HG03175 (cell line): ENCODE results near the gene SLC5A2.
"Not testable (repeated sequence)": the region's sequence is repeated elsewhere in the genome, so short reads cannot be mapped to it uniquely, and the experiment has no call there.

Experiments
- ATAC-seq: cut with Tn5 transposase; IDR thresholded peaks from one replicate; pipeline ENCODE4 v1.9.1; 2021; ENCODE audit warnings: mild to moderate bottlenecking, moderate library complexity; ENCODE audit not compliant: unreplicated experiment

Gene SLC5A2

DNA sequence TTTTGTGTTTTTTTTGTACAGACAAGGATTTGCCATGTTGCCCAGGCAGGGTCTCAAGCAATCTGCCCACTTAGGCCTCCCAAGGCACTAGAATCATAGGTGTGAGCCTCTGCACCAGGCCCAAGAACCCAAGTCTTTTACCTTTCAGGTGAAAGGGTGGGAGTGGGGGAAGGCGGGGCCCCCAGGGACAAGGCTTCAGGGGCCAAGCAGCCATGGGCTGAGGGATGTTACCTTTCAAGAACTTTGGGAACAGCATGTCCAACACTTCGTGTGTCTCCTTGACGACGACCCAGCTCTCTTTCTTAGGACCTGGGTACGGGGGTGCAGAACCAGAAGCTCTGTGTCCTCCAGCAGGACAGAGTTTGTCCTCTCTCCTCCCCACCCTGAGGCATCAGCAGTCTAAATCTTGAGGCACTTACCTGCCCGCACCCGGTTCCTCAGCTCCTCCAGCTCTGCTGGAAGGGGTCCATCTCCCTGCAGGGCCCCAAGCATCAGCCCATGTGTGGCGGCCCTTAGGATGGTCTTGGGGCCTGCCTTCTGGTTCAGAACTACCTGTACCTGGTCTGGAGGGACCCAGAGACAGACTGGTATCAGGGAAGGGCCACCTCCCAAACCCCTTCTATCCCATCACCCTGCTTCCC lies 9.0 kb downstream of the SLC5A2 start:
- ATAC-seq = no peak

DNA sequence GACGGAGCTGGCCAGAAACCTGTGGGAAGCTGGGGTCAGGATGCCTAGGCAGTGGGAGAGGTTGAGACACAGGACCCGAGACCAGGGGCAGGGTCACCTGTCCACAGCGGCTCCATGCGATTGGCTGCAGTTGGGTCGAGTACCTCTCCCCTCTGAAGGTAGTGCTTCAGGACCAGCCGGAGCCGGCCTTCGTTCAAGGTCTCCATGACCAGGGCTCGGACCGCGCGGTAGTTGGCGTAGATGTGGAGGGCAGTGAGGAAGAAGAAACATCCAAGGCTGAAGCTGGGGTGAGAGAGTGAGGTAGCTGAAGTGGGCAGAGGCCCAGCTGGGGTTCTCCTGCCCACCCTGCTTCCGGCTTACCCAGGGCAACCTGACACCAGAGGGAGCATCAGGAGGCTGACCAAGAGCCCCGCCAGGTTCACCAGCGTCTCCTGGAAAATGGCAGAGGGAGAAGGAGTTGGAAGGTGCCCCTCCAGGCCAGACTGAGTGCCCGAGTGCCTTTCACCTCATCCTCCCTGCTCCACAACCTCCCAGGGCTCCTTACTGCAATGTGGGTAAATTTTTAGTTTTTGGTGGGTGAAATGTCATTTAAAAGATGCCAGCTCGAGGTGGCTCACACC lies 10.7 kb downstream of the SLC5A2 start:
- no peak for ATAC-seq

DNA sequence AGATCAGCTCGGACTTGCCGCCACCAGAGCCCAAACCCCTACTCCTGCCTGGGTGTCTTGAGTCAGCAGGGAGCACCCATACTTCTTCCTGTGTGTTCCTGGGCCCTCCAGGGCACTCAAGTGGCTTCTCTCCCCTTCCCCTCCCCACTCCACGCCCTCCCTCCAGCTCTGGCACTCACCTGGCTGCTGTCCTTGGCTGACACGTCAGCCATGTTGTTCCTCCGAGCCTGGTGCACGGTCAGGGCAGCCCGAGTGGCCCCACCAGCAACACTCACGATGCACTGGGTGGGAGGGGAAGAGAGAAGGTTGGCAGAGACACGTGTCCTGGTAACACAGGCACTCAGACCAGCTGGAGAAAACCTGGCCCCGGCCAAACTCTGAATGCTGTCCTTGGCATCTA lies 13.7 kb downstream of the SLC5A2 start:
- ATAC-seq = no peak

DNA sequence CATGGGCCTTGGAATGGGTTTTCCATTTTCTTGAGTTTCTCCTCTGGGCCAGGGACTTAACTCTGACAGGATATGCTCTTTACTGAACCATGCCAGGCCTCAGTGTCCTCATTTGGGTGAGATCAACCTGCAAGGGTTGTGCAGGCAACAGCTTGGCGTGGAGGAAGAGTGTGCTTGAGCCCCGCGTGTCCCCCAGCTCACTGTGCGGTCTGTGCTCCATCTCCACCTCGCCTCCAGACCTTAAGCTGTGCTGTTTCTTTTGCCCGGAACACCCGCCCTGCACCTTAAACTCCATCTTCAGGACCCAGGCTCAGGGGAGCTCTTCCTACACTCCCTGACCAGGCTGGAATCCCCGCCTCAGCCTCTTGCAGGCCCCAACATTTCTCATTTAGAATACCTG lies 15.6 kb downstream of the SLC5A2 start:
- ATAC-seq = no peak

DNA sequence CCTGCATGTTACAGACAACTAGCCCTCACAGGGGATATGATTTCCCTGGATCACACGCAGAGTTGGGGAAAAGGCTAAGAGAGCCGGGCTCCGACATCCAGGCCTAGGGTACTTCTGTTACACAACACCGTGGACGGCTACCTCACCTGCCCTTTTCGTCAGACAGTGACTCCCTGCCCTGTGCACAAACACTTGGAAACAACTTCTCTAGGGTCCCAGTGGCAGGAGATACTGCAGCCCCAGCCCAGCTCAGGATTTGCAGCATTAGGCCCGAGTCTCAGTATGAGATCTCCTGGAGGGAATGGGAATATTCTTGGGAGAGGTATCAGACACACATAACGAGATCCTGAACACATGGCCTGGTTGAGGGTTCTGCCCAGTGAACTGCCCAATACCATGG lies 17.0 kb downstream of the SLC5A2 start:
- ATAC-seq = no peak

DNA sequence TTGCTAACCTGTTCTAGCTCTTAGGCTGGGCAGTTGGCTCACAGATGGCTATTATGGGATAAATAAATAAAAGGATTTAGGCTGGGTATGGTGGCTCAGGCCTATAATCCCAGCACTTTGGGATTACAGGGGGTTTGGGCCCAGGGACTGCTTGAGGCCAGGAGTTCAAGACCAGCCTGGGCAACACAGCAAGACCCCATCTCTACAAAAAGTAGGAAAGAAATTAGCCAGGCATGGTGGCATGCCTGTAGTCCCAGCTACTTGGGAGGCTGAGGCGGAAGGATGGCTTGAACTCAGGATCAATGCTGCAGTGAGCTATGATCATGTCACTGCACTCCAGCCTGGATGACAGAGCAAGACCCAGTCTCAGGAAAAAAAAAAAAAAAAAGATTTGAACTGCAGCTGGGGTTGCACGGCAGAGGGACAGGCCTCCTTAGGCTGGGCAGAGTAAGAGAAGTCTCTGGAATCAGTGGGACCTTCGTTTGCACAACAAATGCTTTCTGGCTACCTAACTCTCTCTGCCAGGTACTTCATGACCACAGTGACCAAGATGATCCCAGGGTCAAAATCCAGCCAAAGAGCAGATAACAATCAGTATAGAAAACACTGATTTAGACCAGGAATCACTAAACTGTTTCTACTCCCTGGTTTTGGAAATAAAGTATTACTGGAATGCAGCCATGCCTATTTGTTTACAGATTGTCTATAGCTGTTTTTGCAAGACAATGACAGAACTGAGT lies 18.5 kb downstream of the SLC5A2 start:
- ATAC-seq = no peak

DNA sequence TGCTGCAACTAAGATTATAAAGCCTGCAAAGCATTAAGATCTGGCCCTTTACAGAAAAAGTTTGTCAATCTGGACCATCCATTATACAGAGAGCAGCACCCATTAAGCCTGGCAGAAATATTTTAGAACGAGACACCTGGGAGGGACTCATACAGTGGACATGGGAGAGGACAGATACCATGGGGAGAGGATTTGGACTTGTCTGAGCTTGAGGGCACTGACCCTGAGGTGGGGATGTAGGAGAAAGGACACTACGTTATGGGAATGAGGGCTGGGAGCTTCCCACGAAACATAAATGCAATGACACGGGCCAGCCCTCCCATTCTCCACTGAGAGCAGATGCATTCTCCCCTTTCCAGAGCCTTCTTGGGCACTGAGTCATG lies 19.0 kb downstream of the SLC5A2 start:
- ATAC-seq = no peak

DNA sequence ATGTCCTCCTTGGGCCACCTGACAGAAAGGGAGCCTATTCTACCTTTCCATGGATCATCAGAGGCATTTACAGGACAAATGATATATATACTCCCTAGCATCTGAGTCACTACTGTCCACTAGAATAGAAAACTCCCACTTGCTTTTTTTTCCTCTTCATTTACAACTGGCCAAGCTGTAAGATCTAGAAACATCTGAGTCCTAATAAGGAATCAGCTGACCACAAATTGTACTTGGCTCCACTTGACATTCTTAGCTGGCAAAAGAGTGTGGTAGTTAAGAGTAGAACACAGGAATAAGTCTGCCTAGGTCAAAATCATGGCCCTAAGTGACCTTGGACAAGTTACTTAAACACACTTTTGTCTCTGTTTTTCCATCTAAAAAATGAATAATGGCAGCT lies 20.1 kb downstream of the SLC5A2 start:
- ATAC-seq = no peak

DNA sequence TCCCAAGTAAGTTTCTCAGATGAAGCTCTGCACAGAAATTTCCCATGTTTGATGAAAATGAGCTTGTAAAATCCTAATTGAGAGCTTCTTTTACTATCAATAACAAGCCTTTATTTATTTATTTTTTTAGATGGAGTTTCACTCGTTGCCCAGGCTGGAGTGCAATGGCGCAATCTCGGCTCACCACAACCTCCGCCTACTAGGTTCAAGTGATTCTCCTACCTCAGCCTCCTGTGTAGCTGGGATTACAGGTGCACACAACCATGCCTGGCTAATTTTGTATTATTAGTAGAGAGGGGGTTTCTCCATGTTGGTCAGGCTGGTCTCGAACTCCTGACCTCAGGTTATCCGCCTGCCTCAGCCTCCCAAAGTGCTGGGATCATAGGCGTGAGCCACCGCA lies 20.6 kb downstream of the SLC5A2 start:
- not testable (repeated sequence) for ATAC-seq

DNA sequence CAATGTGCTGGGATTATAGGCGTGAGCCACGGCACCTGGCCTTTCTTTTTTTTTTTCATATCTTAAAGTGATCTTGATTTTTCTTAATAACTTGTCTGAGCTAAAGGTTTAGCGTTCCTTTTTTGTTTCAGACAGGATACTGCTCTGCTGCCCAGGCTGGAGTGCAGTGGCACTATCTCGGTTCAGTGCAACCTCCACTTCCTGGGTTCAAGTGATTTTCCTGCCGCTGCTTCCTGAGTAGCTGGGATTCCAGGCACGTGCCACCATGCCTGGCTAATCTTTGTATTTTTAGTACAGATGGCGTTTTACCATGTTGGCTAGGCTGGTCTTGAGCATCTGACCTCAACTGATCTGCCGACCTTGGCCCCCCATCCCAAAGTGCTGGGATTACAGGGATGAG lies 21.2 kb downstream of the SLC5A2 start:
- no peak for ATAC-seq

DNA sequence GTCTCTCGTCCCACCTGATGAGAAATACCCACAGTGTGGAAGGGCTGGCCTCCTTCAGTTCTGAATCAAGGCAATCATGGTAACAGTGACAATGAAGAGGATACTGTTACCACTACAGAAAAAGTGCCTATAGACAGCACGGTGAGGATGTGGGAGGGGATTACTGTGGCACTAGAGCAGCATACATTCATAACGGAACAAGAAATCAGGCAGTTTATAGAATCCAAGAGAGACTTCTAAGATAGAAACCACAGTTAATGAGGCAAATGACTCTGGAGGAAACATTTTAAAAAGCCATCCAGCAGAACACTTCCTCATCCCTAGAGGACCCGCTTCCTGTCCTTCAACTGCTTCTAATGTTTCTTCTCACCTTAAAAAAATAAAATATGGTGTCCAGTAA lies 22.6 kb downstream of the SLC5A2 start:
- peak; percentile 45 for ATAC-seq

DNA sequence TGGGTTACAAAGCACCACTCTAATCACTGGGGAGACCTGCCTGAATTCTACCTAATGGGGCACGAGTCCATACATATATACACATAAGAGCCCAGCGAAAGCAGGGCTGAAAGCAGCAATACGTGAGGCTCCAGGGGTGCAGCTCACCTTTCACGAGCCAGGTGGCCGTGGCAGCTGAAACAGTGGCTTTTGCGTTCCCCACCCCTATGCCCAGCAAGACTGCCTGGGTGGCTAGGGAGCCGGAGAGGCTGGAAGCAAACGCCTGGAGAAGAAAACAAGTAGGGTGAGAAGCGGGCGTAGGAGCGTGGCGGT lies 24.6 kb downstream of the SLC5A2 start:
- peak; percentile 2 for ATAC-seq

DNA sequence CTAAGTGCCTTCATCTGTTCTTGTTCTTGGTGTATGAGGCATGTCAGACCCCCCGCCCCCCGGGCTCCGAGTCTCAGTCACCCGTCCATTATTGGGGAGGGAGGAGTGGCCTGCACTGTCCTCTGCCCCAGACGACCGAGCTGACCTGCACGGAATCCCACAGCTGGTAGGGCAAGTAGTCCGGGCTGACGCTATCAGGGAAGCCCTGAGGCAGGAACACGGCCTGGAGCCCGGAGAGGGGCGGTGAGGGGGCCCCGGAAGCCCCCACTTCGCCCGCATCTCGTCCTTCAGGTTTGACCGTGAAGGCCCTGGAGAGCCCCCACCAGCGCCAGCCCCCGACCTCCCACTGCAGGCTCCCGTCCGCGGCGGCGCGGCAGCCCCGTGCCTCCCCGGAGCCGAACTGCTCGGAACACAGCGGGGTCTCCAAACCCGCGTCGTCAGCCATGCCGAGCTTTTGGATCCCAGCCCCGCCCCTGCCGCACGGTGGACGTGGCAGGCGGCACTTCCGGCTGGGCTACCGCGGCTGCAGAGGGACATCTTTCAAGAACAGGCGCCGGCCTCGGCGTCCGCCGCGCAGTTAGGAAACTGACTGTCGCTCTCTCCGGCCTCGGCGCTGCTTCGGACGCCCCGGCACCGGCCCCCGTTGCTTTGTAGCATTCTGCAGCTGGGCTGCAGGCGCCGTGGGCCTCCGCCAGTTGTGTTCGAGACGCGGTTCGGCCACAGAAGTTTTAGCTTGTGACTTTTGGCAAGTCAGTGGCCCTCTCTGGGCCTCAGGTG lies 25.2 kb downstream of the SLC5A2 start, which contains the start of gene RUSF1:
RUSF1 (minus strand) TSS at position 463 of the 777 bp plus-strand sequence; CDS start at position 445, 18 bp downstream.
- peak; percentile 88 for ATAC-seq

DNA sequence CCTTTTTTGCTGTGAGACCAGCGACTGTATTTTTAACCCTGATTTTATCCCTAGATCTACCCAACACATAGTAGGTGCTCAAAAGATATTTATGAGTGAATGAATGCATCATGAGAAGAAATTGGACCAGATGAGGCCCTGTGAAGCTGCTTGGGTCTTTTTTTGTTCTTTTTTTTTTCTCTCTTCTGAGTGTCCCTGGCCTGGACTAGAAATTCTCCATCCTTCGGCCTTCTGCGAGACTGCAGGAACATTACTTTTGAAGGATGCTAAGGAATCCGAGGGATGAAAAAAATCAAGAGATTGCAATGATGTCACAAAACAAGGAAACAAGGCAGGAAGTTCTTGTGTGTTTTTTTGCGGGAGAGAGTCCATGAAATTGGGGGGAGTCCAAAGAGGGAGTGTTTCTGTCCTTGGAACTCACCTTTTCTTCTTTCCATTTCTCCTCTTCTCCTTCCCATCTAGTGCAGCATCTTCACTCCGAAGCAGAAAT lies 25.8 kb downstream of the SLC5A2 start:
- ATAC-seq = peak; percentile 4

DNA sequence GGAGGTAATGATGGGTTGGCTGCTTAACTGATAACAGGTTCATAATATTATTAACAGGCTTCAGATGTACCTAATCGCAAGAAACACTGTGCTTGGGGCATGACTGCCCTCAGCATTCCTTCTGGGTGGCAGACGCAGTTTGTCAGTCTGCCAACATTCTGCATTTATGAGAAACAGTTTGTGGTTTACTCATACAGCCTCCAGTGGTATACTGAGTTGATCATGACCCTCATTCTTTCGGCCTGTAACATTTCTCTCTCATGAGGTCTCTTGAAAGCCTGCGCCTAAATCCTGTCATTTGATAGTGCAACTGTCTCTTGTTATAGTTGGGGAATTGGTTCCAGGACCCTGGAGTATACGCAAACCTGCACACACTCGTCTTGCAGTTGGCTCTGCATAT lies 30.2 kb downstream of the SLC5A2 start:
- no peak for ATAC-seq

DNA sequence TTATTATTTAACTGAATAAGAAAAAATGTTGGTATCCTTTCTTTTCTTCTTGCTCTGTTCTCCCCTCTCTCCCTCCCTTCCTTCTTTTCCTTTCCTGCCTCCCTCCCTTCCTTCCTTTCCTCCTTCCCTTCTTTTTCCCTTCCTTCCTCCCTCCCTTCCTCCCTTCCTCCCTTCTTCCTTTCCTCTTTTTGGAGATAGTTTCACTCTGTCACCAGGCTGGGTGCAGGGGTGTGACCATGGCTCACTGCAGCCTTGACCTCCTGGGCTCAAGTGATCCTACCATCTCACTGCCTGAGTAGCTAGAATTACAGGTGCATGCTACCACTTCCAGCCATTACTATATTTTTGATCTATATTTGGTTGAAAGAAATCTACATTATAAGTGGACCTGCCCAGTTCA lies 31.0 kb downstream of the SLC5A2 start:
- no peak for ATAC-seq

DNA sequence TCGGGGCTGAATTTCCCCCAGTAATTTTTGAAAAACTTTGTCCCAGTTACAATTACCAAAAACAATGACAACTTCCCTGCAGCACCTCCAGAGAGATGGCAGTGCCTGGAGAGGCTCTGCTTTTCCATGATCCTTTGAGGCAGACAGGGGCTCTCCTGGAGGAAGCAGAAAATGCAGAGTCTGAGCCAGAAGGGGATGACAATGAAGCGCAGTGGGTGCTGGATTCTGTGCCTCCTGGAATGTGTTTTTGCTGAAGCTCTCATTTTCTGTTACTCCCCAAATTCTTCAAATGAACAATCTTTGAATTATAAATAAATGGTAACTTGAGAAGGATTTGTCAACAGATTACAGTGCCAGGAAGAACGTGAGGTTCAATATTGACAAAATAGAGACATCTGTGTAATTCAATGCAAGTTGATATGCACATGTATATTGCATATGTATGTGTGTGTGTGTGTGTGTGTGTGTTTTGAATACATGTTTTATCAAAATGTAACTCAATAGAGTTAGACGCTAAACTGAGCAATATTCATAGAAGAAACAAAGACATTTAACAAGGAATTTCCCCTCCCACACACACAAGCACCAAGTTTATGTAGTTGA lies 35.0 kb downstream of the SLC5A2 start:
- ATAC-seq = no peak

DNA sequence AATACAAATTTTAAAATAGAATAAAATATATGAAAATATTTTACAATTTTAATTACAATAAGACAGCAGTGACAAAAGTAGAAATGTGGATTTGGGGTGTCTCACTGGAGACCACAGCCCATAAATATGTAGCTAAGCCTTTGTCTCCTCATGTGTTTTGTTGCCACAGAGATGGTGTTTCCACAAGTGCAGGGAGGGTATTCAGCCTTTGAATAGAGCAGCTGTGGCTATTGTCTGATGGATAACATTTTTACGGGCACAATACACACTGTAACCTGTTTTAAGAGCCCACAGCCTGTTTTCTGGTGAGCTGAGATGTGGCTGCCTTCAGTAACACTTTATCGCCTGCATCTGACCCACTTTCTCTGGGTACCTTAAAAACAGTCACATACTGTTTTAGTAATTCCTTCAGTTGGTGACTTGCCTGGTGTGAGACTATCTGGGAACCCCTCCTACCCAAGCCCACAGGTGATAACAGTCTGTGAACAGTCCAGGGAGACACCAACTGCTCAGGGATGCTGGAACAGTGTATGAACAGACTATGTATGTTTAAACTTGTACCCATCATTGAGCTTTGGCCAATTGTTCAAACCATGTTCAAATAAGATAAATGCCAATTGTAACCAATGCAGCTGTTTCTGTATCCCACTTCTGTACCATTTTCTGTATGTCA lies 37.0 kb downstream of the SLC5A2 start:
- no peak for ATAC-seq

DNA sequence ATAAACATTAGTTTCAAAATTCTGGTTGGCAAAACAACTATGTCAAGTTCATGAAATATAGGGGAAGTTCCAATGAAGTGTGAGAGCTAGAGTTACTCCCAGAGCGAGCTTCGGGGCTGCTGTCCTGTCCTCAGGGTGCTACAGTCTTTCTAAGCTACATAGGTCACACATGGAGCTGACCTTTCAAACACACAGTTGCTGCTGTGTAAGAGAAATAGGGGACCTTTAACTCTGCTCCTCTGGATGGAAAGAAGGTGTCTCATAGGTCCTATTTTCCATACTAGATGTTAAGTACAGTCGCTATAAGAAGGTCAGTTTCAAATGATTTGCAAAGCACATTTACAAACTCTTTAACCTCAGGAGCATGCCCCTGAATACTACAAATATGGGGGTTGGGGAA lies 38.4 kb downstream of the SLC5A2 start:
- no peak for ATAC-seq

DNA sequence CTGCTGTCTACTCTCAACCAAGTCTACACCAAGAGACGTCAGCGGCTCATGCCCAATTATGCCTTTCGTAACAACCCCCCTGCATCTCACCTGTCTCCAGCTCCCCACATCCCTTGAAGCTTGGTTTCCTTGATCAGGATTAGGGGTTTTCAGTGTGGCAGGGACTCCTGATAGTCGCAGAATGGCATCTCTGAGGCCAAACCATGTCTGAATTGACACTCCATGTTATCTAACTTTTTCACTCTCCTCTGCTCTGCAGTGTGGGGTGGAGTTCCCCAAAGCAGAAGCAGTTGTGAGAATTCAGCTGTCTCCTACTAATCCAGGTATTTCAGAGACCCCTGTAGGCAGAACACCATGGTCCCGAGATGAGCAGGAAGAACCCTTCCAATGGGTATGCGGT lies 39.1 kb downstream of the SLC5A2 start:
- ATAC-seq = no peak

DNA sequence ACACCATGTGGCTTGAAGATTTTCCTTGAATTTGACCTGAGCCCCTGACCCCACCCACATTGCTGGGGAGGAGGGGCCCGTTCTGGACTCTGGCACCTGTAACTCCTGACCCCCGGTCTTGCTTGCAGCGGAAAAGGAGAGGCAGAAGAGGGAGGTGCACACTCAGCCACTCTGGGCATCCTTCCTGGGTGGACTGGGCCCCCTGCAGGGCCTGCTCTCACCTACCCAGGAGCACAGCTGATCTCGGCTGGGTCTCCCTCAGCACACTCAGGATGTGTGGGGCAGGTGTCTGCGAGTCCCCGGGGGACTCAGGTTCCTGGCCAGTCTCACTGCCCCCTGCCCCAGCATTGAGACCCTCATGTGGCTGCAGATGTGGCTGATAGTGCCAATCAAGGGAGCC lies 40.8 kb downstream of the SLC5A2 start:
- ATAC-seq = not testable (repeated sequence)
